Measurements from ENCODE around the gene ATAT1.

GRCh38 chr6:30599625-30600324, 26.9 kb upstream of the ATAT1 start:
- TF ChIP-seq, protein P1, sequence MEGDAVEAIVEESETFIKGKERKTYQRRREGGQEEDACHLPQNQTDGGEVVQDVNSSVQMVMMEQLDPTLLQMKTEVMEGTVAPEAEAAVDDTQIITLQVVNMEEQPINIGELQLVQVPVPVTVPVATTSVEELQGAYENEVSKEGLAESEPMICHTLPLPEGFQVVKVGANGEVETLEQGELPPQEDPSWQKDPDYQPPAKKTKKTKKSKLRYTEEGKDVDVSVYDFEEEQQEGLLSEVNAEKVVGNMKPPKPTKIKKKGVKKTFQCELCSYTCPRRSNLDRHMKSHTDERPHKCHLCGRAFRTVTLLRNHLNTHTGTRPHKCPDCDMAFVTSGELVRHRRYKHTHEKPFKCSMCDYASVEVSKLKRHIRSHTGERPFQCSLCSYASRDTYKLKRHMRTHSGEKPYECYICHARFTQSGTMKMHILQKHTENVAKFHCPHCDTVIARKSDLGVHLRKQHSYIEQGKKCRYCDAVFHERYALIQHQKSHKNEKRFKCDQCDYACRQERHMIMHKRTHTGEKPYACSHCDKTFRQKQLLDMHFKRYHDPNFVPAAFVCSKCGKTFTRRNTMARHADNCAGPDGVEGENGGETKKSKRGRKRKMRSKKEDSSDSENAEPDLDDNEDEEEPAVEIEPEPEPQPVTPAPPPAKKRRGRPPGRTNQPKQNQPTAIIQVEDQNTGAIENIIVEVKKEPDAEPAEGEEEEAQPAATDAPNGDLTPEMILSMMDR (IDR thresholded peaks at IDR 0.05): no peak
- TF ChIP-seq POLR2A (IDR thresholded peaks at IDR 0.05): no peak

All from vagina (tissue), 2 donors.